NB4 (cell line): Measurements from ENCODE around the gene PLXNC1.

Source experiments
- TF ChIP-seq, protein P1 (sequence below): IDR thresholded peaks from one replicate; pipeline ENCODE4 v1.5.1; 2012; ENCODE audit warnings: low read depth, low read length
- TF ChIP-seq, protein P2 (sequence below): IDR thresholded peaks from 2 replicates; pipeline ENCODE4 v1.6.1; 2011; ENCODE audit warnings: low read depth, low read length

DNA sequence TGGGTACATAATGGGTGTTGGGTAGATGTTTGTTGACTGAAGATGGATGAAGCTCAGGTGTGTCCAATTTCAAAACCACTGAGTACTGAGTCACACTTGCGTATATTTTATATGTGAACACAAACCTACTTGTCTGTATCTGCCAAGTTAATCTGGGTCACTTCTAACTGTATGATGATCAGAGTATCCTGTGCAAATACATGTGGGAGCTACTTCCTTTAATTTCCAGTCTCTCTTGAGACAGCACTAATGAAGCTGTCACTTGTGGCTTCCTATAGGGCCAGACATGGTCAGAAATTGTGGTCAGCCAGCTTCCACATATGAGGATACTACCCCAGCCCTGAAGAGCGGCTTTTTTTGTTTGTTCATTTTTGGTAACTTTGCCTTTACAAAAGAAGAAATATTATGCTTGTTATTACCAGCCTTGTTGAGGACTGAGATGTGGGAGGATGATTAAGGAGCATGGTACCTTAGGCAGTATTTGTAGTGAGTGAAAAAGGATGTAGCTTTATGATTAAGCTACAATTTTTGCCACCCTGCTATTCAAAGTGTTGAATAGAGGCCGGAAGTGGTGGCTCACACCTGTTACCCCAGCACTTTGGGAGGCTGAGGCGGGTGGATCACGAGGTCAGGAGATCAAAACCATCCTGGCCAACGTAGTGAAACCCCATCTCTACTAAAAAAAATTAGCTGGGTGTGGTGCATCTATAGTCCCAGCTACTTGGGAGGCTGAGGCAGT, 32.4 kb downstream of the PLXNC1 start:
- TF ChIP-seq, protein P1, sequence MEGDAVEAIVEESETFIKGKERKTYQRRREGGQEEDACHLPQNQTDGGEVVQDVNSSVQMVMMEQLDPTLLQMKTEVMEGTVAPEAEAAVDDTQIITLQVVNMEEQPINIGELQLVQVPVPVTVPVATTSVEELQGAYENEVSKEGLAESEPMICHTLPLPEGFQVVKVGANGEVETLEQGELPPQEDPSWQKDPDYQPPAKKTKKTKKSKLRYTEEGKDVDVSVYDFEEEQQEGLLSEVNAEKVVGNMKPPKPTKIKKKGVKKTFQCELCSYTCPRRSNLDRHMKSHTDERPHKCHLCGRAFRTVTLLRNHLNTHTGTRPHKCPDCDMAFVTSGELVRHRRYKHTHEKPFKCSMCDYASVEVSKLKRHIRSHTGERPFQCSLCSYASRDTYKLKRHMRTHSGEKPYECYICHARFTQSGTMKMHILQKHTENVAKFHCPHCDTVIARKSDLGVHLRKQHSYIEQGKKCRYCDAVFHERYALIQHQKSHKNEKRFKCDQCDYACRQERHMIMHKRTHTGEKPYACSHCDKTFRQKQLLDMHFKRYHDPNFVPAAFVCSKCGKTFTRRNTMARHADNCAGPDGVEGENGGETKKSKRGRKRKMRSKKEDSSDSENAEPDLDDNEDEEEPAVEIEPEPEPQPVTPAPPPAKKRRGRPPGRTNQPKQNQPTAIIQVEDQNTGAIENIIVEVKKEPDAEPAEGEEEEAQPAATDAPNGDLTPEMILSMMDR: no peak
- TF ChIP-seq, protein P2, sequence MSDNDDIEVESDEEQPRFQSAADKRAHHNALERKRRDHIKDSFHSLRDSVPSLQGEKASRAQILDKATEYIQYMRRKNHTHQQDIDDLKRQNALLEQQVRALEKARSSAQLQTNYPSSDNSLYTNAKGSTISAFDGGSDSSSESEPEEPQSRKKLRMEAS: no peak
